Fibroblast of mammary gland (primary cell): ENCODE measurements around the gene GABRQ.

Experiments used
- DNase-seq: peaks from one replicate; pipeline ENCODE4 v3.0.0-alpha.2; 2010; ENCODE audit warnings: low read depth
- H3K4me3 ChIP-seq: 2 replicates; pipeline ENCODE4 v1.5.1; 2011; ENCODE audit warnings: low read depth, mild to moderate bottlenecking, low read length, moderate library complexity; ENCODE audit not compliant: control insufficient read depth
- CTCF ChIP-seq: conservative IDR thresholded peaks from 2 replicates; pipeline ENCODE4 v1.5.1; 2011; ENCODE audit warnings: low read depth, low read length, inconsistent platforms; ENCODE audit not compliant: control insufficient read depth, insufficient read depth

The GABRQ gene

GRCh38 chrX:152632445-152633097 is 5.1 kb upstream of the GABRQ start:
- DNase-seq: peak; percentile 48
- no peak overlapping the region for H3K4me3 ChIP-seq
- TF ChIP-seq CTCF: peak; percentile 89

- DNase-seq: peak; percentile 65
- no peak overlapping the region for H3K4me3 ChIP-seq
- TF ChIP-seq CTCF: peak; percentile 75
These were observed 1.8 kb upstream of the GABRQ start for GRCh38 chrX:152635941-152636340.

DNA sequence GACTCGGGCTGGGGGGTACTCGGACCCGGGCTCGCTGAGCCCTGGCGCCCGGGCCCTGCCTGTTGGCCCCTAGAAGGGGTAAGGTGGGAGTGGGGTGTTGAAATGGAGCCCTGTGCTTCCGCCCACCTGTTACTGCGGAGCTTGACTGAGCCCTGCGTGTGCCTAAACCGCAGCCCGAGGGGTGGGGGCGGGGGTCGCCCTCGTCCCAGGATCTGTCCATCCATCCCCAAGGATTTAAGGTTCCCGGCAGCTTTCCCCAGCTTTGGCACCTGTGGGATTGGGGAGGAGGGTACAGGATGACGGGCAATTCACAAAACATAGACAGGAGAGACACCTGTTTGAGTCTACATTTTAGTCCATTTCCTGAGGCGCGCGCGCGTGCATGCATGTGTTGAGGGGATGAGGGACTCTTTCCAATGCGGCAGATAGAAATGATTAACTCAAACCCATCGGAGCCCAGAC is 779 bp downstream of the GABRQ start:
- no peak overlapping the region for H3K4me3 ChIP-seq

DNA sequence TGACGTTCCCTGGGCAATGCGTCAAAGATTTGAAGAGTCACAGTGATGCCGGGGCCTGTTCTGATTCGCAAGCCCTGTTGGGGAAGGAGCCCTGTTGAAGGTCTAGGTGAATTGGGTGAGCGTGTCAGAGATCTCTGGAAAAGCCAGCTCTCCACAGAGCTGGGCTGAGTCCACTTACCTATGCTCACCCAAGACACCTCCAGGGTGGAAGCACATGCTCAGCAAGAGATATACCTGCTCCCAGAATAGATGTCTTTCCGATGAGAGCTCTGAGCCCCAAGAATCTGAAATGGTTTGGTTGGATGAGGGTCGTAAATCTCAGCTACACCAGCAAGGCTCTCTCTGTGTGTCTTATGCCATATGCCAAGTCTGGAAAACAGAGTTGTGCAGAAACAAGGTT is 1.7 kb downstream of the GABRQ start:
- TF ChIP-seq CTCF: no peak
- H3K4me3 ChIP-seq: no peak overlapping the region
- no peak for DNase-seq

More for the DNA sequence above, 779 bp downstream of the GABRQ start:
- no peak for TF ChIP-seq CTCF
- DNase-seq: no peak

- H3K4me3 ChIP-seq: no peak overlapping the region
- no peak for TF ChIP-seq CTCF
- peak; percentile 33 for DNase-seq
These were observed 2.5 kb downstream of the GABRQ start for GRCh38 chrX:152640034-152640818.

GRCh38 chrX:152641256-152641875 is 3.7 kb downstream of the GABRQ start:
- no peak overlapping the region for H3K4me3 ChIP-seq
- TF ChIP-seq CTCF: no peak
- no peak for DNase-seq
